ENCODE measurements around the gene SECTM1. TPM values are rescaled to one million over a fixed set of nuclear protein-coding genes. Genes with fewer than 3 reads are reported as not detected.
A peak's percentile ranks its signal among the peaks of the same experiment; 100 is the strongest.

The SECTM1 gene
- total and polyA plus RNA-seq, 9 of the 15 experiments (the other 6 are each of a cell fraction or from before 2014, with no cell fraction given) = 0.11 to 0.46 (median 0.18) TPM; not detected in 6

DNA sequence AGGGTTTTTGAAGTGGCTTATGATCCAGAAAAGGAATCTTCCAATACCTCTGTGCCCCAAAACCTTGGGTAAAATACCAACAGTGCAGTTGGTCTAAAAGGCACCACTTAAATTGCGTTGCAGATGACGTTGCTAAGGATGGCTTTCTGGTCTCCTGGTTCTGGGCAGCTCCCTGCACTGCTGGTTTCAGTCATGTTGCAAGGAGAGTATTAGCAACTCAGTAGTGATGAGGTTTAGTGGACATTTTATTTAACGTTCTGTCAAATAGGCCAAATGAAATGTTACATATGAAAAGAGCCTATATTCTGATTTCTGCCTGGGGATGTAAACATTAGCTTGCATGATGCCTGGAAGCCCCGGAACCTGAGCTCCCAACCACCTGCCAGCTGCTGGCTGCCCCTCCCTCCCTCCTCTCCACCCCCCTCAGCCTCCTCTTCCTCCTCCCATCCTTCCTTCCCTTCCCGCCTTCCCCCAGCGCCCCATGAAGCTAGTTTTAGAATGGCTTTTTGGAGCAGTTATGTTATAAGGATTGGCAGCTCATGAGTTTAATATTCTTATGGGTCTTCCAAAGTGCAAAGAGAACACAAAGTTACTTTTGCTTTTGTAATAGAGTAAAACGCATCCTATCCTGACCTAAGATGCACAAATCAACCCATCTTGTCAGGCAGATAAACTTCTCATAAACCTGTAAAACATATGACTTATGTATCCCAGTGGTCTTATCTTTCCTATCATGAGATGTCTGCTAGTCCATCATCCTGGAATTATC lies 36.9 kb downstream of the SECTM1 start:
- in situ Hi-C loops (cut with MboI) (no loop called here), intact Hi-C loops (cut with micrococcal nuclease) (no loop called here)
- H3K9me3 ChIP-seq (replicated peaks; ENCODE audit: control insufficient read depth, insufficient read depth, low read depth, low read length) = no peaks in the 10 kb centered on the region
- H3K9me1 ChIP-seq (ENCODE audit: control insufficient read depth, insufficient read depth, low read length) = no peaks in the 10 kb centered on the region
- H3K4me1 ChIP-seq (replicated peaks in 1 of 2; ENCODE audit: control insufficient read depth in 2 of 2, insufficient read depth in 2 of 2, low read length in 2 of 2) = peaks cover 63 to 75% of the 10 kb centered on the region in 2 experiments
- BruUV-seq (replicated peaks) = no TSS peak
- peaks cover 23% of the 10 kb centered on the region for H3K79me2 ChIP-seq (ENCODE audit: control insufficient read depth, insufficient read depth, low read length)
- DNase-seq (ENCODE audit: extremely low read depth in 1 of 4, low spot score in 3 of 4) (no peak), FAIRE-seq (no peak), ATAC-seq (no peak)
- no peak overlapping the region for H3K4me3 ChIP-seq
- H3K9ac ChIP-seq (ENCODE audit: insufficient read depth in 1 of 2, low read depth in 2 of 2, low read length in 2 of 2) = peak overlapping the region; percentile 48 to 87; a peak in 3 of 4 replicates
- H4K20me1 ChIP-seq (replicated peaks; ENCODE audit: control insufficient read depth, insufficient read depth, low read length) = no peaks in the 10 kb centered on the region
- ChIA-PET CTCF (ENCODE audit: low intra/inter-chr PET ratio) (no interaction called here), POLR2A (no interaction called here)
- H3K27me3 ChIP-seq (ENCODE audit: control insufficient read depth in 2 of 2, insufficient read depth in 2 of 2, low read length in 2 of 2) = no peaks in the 10 kb centered on the region
- peak overlapping the region; percentile 67; the same call in 1 of the 3 replicates for H3K27ac ChIP-seq (ENCODE audit: extremely low read depth, low read depth, low read length)
- peak overlapping the region; percentile 79 for H3K4me2 ChIP-seq (ENCODE audit: insufficient read depth, low read length)
- H2AFZ ChIP-seq (ENCODE audit: low read depth, low read length) = peak overlapping the region; percentile 96
- WGBS (ENCODE audit: insufficient coverage, low coverage, missing lambda C conversion rate) = 59% methylated on average over 6 of the region's 7 CpGs
- H3K36me3 ChIP-seq (ENCODE audit: control insufficient read depth, insufficient read depth, low read length) = no peaks in the 10 kb centered on the region; the same call in 2 of the 3 replicates
- no peak for TF ChIP-seq POLR2AphosphoS5 (IDR thresholded peaks at IDR 0.05; ENCODE audit: control insufficient read depth, insufficient read depth, low read depth, low read length)
- no peak for TF ChIP-seq NR4A1 (CRISPR knock-in tag; IDR thresholded peaks at IDR 0.05)
- TF ChIP-seq NR4A1 (tag; IDR thresholded peaks at IDR 0.05) = no peak
- TF ChIP-seq, protein P1, sequence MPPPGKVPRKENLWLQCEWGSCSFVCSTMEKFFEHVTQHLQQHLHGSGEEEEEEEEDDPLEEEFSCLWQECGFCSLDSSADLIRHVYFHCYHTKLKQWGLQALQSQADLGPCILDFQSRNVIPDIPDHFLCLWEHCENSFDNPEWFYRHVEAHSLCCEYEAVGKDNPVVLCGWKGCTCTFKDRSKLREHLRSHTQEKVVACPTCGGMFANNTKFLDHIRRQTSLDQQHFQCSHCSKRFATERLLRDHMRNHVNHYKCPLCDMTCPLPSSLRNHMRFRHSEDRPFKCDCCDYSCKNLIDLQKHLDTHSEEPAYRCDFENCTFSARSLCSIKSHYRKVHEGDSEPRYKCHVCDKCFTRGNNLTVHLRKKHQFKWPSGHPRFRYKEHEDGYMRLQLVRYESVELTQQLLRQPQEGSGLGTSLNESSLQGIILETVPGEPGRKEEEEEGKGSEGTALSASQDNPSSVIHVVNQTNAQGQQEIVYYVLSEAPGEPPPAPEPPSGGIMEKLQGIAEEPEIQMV (tag; conservative IDR thresholded peaks at IDR 0.05; ENCODE audit: low read depth) = no peak
- TF ChIP-seq, protein P2, sequence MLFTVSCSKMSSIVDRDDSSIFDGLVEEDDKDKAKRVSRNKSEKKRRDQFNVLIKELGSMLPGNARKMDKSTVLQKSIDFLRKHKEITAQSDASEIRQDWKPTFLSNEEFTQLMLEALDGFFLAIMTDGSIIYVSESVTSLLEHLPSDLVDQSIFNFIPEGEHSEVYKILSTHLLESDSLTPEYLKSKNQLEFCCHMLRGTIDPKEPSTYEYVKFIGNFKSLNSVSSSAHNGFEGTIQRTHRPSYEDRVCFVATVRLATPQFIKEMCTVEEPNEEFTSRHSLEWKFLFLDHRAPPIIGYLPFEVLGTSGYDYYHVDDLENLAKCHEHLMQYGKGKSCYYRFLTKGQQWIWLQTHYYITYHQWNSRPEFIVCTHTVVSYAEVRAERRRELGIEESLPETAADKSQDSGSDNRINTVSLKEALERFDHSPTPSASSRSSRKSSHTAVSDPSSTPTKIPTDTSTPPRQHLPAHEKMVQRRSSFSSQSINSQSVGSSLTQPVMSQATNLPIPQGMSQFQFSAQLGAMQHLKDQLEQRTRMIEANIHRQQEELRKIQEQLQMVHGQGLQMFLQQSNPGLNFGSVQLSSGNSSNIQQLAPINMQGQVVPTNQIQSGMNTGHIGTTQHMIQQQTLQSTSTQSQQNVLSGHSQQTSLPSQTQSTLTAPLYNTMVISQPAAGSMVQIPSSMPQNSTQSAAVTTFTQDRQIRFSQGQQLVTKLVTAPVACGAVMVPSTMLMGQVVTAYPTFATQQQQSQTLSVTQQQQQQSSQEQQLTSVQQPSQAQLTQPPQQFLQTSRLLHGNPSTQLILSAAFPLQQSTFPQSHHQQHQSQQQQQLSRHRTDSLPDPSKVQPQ (CRISPR knock-in tag; IDR thresholded peaks at IDR 0.05; ENCODE audit: borderline replicate concordance) = no peak
- TF ChIP-seq TSHZ1 (CRISPR knock-in tag; IDR thresholded peaks at IDR 0.05) = no peak
- no peak for TF ChIP-seq MTA1 (IDR thresholded peaks at IDR 0.05; ENCODE audit: borderline replicate concordance)
- TF ChIP-seq ZC3H4 (CRISPR knock-in tag; IDR thresholded peaks at IDR 0.05; ENCODE audit: borderline replicate concordance) = no peak
- TF ChIP-seq NR3C1 (CRISPR knock-in tag; IDR thresholded peaks at IDR 0.05) = no peak
- TF ChIP-seq RCOR1 (IDR thresholded peaks at IDR 0.05; ENCODE audit: borderline replicate concordance in 1 of 2, low read depth in 2 of 2, low read length in 2 of 2) = no peak
- TF ChIP-seq CAMTA2 (CRISPR knock-in tag; conservative IDR thresholded peaks at IDR 0.05) = no peak
- no peak for TF ChIP-seq CGGBP1 (CRISPR knock-in tag; IDR thresholded peaks at IDR 0.05)
- TF ChIP-seq PTTG1 (tag; IDR thresholded peaks at IDR 0.05; ENCODE audit: low read depth) = no peak
- TF ChIP-seq ELF1 (tag; IDR thresholded peaks at IDR 0.05) = no peak
